ENCODE measurements around the gene VWF. TPM values are rescaled to one million over a fixed set of nuclear protein-coding genes. Genes with fewer than 3 reads are reported as not detected.

Gene VWF
- total and polyA plus RNA-seq, 2 of the 4 experiments (the other 2 are of a cell fraction), result under 0.01 to 0.09 TPM

DNA sequence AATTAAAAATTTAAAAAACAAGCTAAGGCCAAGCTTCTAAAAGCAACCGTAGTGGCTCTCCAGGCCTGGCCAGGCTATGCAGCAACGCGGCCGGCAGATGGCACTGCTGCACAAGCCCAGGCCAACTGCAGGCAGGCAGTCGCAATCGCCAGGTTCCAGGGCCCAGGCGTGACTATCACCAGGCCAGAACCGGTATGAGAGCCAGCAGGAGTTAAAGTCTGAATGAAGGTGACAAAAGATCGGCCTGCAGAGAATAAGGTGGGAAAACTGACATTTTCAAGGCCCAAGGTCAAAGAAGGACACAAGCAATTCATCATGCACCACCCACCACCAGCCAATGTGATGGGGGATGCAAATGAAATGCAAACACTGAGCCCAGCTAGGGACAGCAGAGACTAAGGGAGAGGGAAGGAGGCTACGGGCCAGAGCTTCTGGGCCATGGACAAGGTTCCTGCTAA lies 135.8 kb downstream of the VWF start:
- H2AFZ ChIP-seq (replicated peaks; ENCODE audit: low read length, poor library complexity), result peak overlapping the region; percentile 71

More for the DNA sequence above, 135.8 kb downstream of the VWF start:
- dilution Hi-C loops (cut with HindIII; ENCODE audit: low sequenced_read_pairs, unreplicated experiment) (no loop called here), intact Hi-C loops (cut with micrococcal nuclease) (loop anchor here (1.0 to 10.0 kb wide), 4 partner anchors 52 to 566 kb away; partner anchors contain the start of gene IFFO1), in situ Hi-C loops (cut with MboI; ENCODE audit: low sequenced_read_pairs) (loop anchor here (5.0 kb wide), 2 partner anchors 44 to 299 kb away; no protein-coding TSS in a partner anchor)
- H3K9me1 ChIP-seq (ENCODE audit: insufficient read depth, low read length), result no peaks in the 10 kb centered on the region
- no peak overlapping the region for H3K27ac ChIP-seq (ENCODE audit: insufficient read depth, low read length)
- H4K5ac ChIP-seq (ENCODE audit: low read depth, low read length), result no peak overlapping the region
- no peaks in the 10 kb centered on the region for H3K9me3 ChIP-seq (ENCODE audit: control insufficient read depth, insufficient read depth, low read length)
- no CpG with 5 or more reads among the region's 10 CpGs for WGBS, 2 experiments (ENCODE audit: extremely low coverage in 2 of 2, insufficient read length in 1 of 2)
- DNase-seq, result peak; percentile 71
- no peak overlapping the region for H3K56ac ChIP-seq (ENCODE audit: extremely low read depth, insufficient read depth, low read length)
- no peaks in the 10 kb centered on the region for H3K79me1 ChIP-seq (ENCODE audit: low read depth in 1 of 2, low read length in 2 of 2)
- no peaks in the 10 kb centered on the region for H3K4me1 ChIP-seq (ENCODE audit: control insufficient read depth, insufficient read depth, low read length)
- ChIA-PET CTCF (interaction anchor here (0.5 to 3.2 kb wide), 29 partner anchors 8 to 560 kb away, joined by 3 to 46 read pairs (median 4); no protein-coding TSS in a partner anchor), POLR2A (ENCODE audit: unreplicated experiment) (interaction anchor here (0.6 to 1.0 kb wide), 4 partner anchors 51 to 297 kb away, joined by 3 read pairs; no protein-coding TSS in a partner anchor)
- no peak overlapping the region for H2BK20ac ChIP-seq (ENCODE audit: low read depth, low read length)
- H2BK15ac ChIP-seq (ENCODE audit: low read depth, low read length), result no peak overlapping the region
- H3K14ac ChIP-seq (replicated peaks; ENCODE audit: low read depth, low read length), result no peak overlapping the region
- no peak overlapping the region for H3K23ac ChIP-seq (ENCODE audit: low read depth, low read length)
- H3K4me3 ChIP-seq (ENCODE audit: insufficient read depth, low read depth, low read length), result no peak overlapping the region
- H3K9ac ChIP-seq (ENCODE audit: low read depth, low read length), result no peak overlapping the region
- no peaks in the 10 kb centered on the region for H3K36me3 ChIP-seq (ENCODE audit: control insufficient read depth, insufficient read depth, low read length)
- peak overlapping the region; percentile 46 for H2AK9ac ChIP-seq (replicated peaks; ENCODE audit: low read depth, low read length, poor library complexity)
- peaks cover 13% of the 10 kb centered on the region for H3K27me3 ChIP-seq (ENCODE audit: control insufficient read depth, insufficient read depth, low read length)
- no peak overlapping the region for H2BK5ac ChIP-seq (ENCODE audit: low read depth, low read length, poor library complexity, severe bottlenecking)
- TF ChIP-seq, protein P1, sequence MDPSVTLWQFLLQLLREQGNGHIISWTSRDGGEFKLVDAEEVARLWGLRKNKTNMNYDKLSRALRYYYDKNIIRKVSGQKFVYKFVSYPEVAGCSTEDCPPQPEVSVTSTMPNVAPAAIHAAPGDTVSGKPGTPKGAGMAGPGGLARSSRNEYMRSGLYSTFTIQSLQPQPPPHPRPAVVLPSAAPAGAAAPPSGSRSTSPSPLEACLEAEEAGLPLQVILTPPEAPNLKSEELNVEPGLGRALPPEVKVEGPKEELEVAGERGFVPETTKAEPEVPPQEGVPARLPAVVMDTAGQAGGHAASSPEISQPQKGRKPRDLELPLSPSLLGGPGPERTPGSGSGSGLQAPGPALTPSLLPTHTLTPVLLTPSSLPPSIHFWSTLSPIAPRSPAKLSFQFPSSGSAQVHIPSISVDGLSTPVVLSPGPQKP (IDR thresholded peaks at IDR 0.05; ENCODE audit: borderline replicate concordance, low read depth, low read length), result no peak
- TF ChIP-seq MXI1 (IDR thresholded peaks at IDR 0.05; ENCODE audit: borderline replicate concordance, low read depth, low read length) (no peak), RAD21 (IDR thresholded peaks at IDR 0.05; ENCODE audit: low read length) (peak; percentile 99), RCOR1 (IDR thresholded peaks at IDR 0.05; ENCODE audit: insufficient replicate concordance, low read length) (no peak), FOS (IDR thresholded peaks at IDR 0.05; ENCODE audit: low read depth, low read length) (no peak), RFX5 (IDR thresholded peaks at IDR 0.05; ENCODE audit: low read depth, low read length) (no peak), MAZ (IDR thresholded peaks at IDR 0.05; ENCODE audit: borderline replicate concordance, low read depth, low read length) (no peak), CHD1 (IDR thresholded peaks at IDR 0.05; ENCODE audit: low read depth, low read length) (no peak), SMC3 (IDR thresholded peaks at IDR 0.05; ENCODE audit: low read depth, low read length) (peak; percentile 96), BHLHE40 (IDR thresholded peaks at IDR 0.05; ENCODE audit: low read depth, low read length) (peak; percentile 28; the same call in 1 of the 2 replicates), NFE2L2 (IDR thresholded peaks at IDR 0.05; ENCODE audit: low read depth, low read length) (no peak), CEBPB (IDR thresholded peaks at IDR 0.05; ENCODE audit: low read depth, low read length) (0 out of 2 replicates have a peak, but pooled peaks have one; percentile 46), MAFK (IDR thresholded peaks at IDR 0.05; ENCODE audit: low read depth, low read length) (no peak), POLR2A (IDR thresholded peaks at IDR 0.05; ENCODE audit: low read depth, low read length) (no peak; the same call in 1 of the 2 replicates)
- TF ChIP-seq, protein P2, sequence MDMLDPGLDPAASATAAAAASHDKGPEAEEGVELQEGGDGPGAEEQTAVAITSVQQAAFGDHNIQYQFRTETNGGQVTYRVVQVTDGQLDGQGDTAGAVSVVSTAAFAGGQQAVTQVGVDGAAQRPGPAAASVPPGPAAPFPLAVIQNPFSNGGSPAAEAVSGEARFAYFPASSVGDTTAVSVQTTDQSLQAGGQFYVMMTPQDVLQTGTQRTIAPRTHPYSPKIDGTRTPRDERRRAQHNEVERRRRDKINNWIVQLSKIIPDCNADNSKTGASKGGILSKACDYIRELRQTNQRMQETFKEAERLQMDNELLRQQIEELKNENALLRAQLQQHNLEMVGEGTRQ (IDR thresholded peaks at IDR 0.05; ENCODE audit: low read depth, low read length), result no peak
- TF ChIP-seq, protein P3, sequence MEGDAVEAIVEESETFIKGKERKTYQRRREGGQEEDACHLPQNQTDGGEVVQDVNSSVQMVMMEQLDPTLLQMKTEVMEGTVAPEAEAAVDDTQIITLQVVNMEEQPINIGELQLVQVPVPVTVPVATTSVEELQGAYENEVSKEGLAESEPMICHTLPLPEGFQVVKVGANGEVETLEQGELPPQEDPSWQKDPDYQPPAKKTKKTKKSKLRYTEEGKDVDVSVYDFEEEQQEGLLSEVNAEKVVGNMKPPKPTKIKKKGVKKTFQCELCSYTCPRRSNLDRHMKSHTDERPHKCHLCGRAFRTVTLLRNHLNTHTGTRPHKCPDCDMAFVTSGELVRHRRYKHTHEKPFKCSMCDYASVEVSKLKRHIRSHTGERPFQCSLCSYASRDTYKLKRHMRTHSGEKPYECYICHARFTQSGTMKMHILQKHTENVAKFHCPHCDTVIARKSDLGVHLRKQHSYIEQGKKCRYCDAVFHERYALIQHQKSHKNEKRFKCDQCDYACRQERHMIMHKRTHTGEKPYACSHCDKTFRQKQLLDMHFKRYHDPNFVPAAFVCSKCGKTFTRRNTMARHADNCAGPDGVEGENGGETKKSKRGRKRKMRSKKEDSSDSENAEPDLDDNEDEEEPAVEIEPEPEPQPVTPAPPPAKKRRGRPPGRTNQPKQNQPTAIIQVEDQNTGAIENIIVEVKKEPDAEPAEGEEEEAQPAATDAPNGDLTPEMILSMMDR (conservative IDR thresholded peaks at IDR 0.05; ENCODE audit: low read depth, low read length), result peak; percentile 98
- no peaks in the 10 kb centered on the region for H4K20me1 ChIP-seq (ENCODE audit: insufficient read depth, low read length)
- H3K4me2 ChIP-seq (ENCODE audit: low read depth, low read length), result no peak overlapping the region
- no peak overlapping the region for H2AK5ac ChIP-seq (ENCODE audit: low read depth, low read length)
- no peak overlapping the region for H3K18ac ChIP-seq (ENCODE audit: low read depth, low read length)
- H4K91ac ChIP-seq (ENCODE audit: insufficient read depth, low read depth, low read length), result no peak overlapping the region
- ATAC-seq (ENCODE audit: low read depth), result peak; percentile 100
- no TSS peak for BruUV-seq (replicated peaks)
- no peak overlapping the region for H2BK120ac ChIP-seq (ENCODE audit: low read depth, low read length)
- H4K8ac ChIP-seq (ENCODE audit: low read depth in 2 of 2, low read length in 2 of 2), result no peak overlapping the region
- H3K4ac ChIP-seq (ENCODE audit: low read depth, low read length), result 0 out of 2 replicates have a peak overlapping the region, but pooled peaks have one; percentile 9

Data from IMR-90 (cell line).